ENCODE measurements around the gene TMEM150B.

TMEM150B gene

DNA sequence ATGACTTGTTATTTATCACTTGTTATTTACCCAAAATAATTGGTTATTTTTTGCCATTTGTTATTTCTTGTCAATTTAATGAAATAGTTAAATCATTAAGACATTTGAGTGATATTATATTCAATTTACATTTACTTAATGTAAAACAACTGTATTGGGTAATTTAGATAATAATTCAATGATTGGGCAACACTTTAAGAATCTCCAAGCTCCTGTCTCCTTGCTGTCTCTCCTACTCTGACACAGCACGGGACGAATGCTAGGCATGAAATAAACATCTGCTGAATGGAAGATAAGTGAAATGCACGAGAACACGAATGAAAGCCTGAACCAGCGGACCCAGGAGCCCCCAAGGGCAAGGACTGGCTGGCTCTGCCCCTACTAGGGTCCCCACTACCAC lies 60.6 kb downstream of the TMEM150B start:
- no peak for DNase-seq (ENCODE audit: low read depth)

More for the DNA sequence above, 60.6 kb downstream of the TMEM150B start:
- H3K4me3 ChIP-seq (ENCODE audit: low read depth, low read length) = no peak overlapping the region

Measured in skeletal muscle cell (primary cell).